HG02840 (cell line): ENCODE results near the gene PDLIM1.

Source experiments
- ATAC-seq: cut with Tn5 transposase; IDR thresholded peaks from one replicate; pipeline ENCODE4 v1.9.1; 2021; ENCODE audit warnings: mild to moderate bottlenecking, moderate library complexity, moderate number of reproducible peaks; ENCODE audit not compliant: unreplicated experiment, low FRiP score

The PDLIM1 gene

GRCh38 chr10:95315509-95315908 lies 24.7 kb upstream of the PDLIM1 start:
- no peak for ATAC-seq

- no peak for ATAC-seq
These were observed 23.6 kb upstream of the PDLIM1 start for GRCh38 chr10:95314192-95314918.

GRCh38 chr10:95312986-95313495 lies 22.2 kb upstream of the PDLIM1 start:
- no peak for ATAC-seq

DNA sequence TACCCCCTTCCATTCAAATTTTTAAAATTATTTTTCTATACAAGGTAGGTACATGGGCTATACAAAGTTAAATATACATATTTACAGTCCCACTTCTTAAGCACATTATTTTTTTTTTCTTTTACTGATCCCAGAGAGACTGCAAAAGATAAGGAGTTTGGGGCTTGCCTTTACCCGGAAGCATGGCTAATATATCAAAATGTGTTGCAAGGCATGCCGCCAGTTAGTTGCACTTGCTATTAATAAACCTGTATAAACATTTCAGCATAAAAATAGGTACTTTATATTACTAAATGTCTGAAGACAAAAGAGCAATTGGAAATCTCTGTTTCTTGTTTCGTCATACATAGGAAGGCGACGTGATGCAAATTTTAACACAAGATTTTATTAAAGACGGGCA lies 21.5 kb upstream of the PDLIM1 start:
- ATAC-seq, result no peak

GRCh38 chr10:95309958-95310357 lies 19.2 kb upstream of the PDLIM1 start:
- ATAC-seq, result no peak

GRCh38 chr10:95308389-95309302 lies 17.8 kb upstream of the PDLIM1 start:
- no peak for ATAC-seq

GRCh38 chr10:95306851-95307250 lies 16.0 kb upstream of the PDLIM1 start:
- ATAC-seq, result no peak

GRCh38 chr10:95306318-95306650 lies 15.5 kb upstream of the PDLIM1 start:
- no peak for ATAC-seq

GRCh38 chr10:95305606-95306317 lies 15.0 kb upstream of the PDLIM1 start:
- no peak for ATAC-seq

DNA sequence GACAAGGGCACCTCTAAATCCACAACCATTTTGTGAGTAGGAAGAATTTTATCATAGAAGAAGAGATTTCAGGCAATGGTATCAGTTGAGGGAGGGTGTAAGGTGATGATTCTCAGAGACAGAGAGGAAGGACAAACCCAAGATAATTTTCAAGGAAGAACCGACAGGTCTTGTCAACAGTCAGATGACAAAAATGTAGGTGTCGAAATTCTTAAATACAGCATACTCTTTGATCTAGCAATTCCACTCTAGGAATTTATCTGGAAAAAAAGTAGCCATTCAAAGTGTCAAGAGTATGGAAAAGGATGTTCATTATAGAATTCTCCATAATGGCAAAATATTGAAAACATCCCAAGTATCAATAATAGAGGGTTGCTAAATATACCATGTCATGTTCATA lies 14.2 kb upstream of the PDLIM1 start:
- no peak for ATAC-seq

DNA sequence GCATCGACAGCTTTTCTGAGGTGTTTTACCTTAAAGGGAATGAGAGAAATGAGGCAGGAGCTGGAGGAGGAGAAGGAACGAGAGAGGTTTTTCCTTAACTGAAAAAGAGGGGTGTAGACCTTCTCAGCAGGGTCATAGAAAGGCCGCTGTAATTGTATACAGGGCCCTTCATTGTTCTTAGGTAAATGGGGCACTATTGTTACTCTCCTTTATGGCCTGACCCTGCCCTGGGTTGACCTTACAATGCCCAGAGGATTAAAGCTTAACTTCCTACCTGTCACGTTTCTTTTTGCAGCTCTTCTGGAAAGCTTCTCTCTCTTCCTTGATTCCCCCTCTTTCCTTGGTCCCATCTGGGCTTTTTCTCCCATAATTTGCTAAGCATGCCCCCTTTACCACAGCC lies 13.7 kb upstream of the PDLIM1 start:
- no peak for ATAC-seq

DNA sequence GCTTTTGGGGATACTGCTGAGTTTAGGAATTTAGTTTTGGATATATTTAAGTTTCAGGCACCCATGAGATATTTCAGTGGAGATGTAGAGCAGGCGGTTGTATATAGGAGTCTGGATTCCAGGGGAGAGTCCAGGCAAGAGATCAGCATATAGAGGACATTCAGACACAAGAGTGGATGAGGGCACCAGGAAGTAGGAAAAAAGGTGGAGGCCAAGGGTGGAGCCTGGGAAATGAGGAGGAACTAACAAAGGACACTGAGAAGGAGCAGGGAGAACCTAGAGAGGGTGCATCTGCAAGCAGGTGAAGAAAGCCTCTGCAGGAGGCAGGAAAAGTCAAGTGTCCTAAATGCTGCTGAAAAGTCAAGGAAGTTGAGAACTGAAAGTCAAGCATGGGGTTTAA lies 13.1 kb upstream of the PDLIM1 start:
- no peak for ATAC-seq

DNA sequence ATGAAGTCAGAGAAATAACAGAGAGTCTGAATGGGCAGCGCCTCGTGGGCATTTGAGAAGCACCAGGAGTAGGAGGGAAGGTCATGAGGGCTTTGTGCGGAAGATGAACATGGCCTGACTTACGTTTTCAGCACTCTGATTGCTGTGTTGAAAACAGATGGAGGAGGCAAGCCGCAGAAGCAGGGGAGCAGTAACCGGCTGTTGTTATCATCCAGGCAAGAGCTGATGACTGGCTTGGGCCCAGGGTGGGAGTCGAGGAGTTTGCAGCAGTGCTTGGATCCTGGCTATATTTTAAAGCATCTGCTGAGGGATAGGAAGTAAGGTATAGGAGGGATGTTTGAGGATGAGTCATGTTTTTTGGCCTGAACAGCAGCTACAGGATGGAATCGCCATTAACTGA lies 12.7 kb upstream of the PDLIM1 start:
- no peak for ATAC-seq

- ATAC-seq, result no peak
These were observed 9.3 kb upstream of the PDLIM1 start for GRCh38 chr10:95300022-95300539.

DNA sequence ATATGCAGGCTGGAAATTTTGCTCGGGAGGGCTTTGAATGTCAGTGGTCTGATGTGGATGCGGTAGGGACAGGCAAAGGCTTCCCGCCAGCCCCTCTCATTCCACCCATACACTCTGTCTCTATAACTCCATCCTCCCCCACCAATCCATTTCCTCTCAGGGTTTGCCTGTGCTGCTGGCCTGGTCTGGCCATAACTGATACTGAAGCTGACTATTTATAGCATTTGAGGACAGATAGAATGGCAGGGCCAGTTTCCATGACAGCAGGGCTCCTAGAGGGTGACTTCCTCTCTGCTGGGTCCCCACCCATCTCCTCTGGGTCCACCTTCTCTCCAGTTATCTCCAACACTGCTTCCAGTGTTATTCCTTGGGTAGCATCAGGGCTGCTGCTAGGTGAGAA lies 6.6 kb upstream of the PDLIM1 start:
- ATAC-seq, result no peak

GRCh38 chr10:95296764-95297163 lies 6.0 kb upstream of the PDLIM1 start:
- no peak for ATAC-seq

- peak; percentile 78 for ATAC-seq
These were observed 4.4 kb upstream of the PDLIM1 start for GRCh38 chr10:95295031-95295755.

DNA sequence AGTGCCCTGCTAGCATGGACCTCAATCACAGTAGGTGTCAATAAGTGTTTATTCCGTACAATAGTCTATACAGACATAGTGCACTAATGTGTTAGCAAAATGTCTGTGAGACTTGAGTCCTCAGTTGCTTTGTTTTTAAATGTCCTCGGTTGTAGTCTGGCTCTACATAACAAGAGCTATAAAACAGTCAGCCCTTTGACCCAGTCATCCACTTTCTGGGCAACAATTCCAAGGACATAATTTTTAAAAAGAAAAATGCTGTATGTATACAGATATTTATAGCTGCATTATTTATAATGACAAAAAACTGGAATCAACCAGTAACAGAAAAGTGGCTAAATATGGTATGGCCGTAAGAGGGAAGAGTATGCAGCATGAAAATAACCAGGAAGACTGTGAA lies 2.8 kb upstream of the PDLIM1 start:
- no peak for ATAC-seq

DNA sequence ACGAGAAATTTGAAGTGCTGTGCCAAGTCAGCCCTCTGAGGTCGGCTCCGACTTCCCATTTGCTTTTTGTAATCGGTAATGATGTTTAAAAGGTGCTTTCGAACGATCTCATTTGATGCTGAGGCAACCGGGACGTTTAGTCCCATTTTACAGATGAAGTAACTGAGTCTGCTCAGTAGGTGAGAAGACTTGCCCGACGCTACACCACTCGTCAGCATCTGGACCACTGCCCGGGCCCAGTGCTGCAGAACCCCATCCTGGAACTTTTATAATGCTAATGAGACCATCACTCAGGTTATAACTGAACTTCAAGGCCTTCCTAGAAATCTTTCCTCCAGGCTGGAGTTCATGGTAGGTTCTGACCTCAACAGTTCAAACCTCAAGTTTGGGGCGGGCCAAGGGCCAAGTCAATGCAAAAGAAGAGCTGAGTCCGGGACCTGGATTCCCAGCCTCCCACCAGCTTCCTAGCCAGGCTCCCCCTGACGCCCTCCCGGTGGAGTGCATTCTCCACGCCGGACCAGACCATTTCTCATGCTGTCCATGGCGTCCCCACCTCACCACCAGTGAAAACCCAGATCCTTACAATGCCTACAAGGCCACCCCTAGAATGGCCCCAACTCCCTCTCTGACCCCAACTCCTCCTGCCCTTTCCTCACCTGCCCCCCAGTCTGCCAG lies 699 bp upstream of the PDLIM1 start:
- ATAC-seq, result no peak
